ENCODE measurements around the gene GLB1L2.

Gene GLB1L2

DNA sequence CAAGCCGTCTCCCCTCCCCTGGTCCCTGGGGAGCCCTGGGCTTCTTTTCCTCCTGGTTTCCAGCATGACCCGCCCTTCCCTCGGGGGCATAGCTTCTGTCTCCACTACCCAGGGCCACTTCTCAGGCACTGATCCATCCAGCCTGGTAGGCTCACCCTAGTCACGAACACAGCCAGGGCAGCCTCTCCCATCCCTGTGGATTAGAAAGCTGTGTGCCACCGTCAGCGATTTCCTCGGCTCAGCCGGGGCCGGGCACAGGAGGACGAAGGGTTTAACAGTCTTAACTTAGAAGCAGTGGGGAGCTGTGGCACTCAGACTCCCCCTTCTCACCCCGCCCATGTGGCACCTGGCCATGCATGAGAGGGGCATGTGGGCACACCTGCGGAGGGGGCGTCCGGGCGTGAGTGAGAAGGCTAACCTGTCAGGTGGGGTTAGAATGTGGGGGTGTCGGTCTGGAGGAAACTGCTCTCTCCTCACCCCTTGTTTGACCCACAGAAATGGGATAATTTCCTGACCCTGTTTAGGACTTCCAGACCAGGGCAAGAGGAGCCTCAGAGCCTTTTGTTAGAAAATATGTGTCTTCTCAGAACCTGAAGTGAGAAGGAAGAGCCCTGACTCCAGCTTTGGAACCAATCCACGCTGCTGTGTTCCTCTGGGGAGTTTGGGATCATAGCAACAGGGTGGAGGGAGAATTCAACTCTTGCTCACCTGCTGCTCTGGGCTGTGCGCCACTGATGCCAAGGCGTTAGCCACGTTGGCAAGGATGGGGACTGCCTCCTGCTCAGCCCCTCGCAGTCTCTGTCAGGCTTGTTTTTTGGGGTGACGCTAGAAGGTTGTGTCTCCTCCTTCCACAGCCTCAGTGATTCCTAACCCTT is 14.6 kb downstream of the GLB1L2 start:
- no peak for DNase-seq (ENCODE audit: extremely low read depth in 1 of 2, low read depth in 1 of 2)

DNA sequence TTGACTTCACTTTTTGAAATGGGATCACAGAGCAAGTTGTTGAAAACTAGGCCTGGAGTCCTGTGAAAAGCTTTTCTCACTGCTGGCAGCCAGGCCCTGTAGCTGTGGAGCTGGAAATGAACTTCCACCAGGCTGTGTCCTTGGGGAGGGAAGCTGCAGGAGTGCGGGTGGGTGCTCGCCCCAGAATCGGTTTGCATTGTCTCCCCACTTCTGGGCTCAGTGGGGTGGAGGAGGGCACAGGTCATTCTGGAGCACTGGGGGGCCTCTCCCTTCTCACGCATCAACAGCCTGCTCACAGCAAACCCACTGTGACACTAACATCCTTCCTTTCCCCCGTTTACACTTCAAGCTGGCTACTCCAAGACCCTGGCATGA is 15.2 kb downstream of the GLB1L2 start:
- DNase-seq (ENCODE audit: extremely low read depth in 1 of 2, low read depth in 1 of 2), result no peak

DNA sequence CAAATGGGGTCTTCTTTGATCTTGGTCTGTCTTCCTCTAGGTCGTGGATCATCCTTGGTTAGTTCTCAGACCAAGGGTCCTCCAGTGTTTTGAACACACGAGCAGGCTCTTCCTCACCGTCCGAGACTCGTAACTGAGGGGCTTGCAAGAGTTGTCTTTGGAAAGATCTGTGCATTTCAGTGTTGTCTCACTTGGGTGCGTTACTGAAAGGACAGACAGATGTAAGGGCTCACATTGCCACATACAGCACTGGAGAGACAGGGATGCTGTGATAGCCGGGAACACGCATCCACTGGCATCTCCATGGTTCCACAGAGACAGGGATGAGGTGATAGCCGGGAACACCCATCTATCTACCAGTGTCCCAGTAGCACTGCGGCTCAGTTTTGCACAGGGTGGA is 15.7 kb downstream of the GLB1L2 start:
- DNase-seq (ENCODE audit: extremely low read depth in 1 of 2, low read depth in 1 of 2), result no peak

DNA sequence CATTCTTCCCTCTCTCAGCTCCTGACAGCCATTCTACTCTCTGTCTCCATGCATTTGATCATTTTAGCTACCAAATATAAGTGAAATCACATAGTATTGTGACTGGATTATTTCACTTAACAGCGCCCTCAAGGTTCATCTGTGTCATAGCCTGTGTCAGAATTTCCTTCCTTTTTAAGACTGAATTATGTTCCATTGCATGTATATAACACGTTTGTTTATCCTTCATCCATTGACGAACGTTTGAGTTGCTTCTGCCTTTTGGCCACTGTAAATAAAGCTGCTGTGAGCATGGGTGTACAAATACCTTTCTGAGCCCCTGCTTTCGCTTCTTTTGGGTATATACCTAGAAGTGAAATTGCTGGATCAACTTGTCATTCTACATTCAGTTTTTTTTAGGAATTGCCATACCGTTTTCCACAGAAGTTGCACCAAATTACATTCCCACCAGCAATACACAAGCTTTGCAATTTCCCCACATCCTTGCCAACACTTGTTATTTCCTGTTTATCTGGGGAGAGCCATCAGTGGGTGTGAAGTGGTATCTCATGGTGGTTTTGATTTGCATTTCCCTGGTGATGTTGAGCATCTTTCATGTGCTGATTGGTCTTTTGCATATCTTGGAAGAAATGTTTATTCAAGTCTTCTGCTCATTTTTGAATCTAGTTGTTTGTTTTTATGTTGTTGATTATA is 17.5 kb downstream of the GLB1L2 start:
- DNase-seq (ENCODE audit: extremely low read depth in 1 of 2, low read depth in 1 of 2), result no peak

- DNase-seq (ENCODE audit: extremely low read depth in 1 of 2, low read depth in 1 of 2), result no peak
These were observed 18.1 kb downstream of the GLB1L2 start for GRCh38 chr11:134349802-134350355.

DNA sequence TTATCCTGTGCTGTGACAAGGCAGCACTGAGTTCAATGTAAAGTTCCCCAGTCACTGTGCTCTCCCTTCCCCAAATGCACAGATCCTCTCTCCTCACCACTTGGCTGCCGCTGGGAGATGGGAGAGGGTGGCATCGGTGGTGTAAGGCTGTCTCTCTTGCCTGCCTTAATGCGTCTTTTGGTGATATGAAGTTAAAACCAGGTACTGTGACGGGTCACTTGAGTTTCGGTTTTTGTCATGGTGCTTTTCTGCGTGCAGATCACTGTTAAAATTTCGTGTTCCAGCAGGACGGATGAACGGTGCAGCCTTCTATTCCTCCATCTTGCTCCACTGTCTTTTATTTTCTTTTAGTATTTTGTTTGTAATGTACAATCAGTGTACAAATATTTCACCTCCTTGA is 18.6 kb downstream of the GLB1L2 start:
- DNase-seq (ENCODE audit: extremely low read depth in 1 of 2, low read depth in 1 of 2), result no peak

GRCh38 chr11:134352111-134352510 is 20.3 kb downstream of the GLB1L2 start:
- DNase-seq (ENCODE audit: extremely low read depth in 1 of 2, low read depth in 1 of 2), result no peak

- no peak for DNase-seq (ENCODE audit: extremely low read depth in 1 of 2, low read depth in 1 of 2)
These were observed 23.3 kb downstream of the GLB1L2 start for GRCh38 chr11:134355136-134355535.

- no peak for DNase-seq (ENCODE audit: extremely low read depth in 1 of 2, low read depth in 1 of 2)
These were observed 23.9 kb downstream of the GLB1L2 start for GRCh38 chr11:134355656-134356055.

DNA sequence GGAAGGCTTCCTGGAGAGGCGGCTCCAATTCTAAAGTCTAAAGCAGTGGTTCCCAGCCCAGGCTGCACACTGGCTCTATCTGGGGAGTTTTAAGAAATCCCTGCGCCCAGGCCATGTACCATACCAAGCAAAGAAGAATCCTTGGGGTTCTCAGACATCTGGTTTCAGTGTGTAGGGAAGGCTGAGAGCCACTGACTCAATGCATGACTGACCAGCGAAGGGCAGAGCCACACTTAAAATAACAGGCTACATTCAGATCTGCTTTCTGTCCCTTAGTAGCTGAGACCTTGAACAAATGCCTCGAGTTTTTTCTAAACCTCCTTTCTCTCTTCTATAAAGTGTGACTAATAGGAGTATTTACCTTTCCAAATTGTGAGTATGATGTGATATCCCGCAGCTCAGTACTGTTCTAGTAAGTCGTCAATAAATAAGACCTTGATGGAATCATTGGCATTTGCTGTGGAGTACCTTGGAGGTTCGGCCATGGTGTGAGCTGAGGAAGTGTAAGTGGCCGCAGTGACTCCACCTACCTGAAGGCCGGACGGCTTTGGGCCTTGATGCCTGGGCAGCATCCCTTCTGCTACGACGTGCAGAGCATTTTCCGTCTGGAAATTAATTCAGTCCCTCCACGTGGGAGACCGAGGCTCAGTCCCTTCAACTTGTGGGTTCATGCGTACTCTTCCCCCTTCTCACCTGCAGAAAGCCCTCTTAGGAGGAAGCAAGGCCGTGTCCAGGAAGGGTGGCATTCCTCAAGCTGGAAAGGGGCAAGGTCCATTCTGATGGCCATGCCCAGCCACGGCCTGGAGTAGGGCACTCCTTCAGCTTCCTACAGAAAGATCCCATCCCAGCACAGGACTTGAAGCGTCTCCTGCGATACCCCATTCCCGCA is 25.1 kb downstream of the GLB1L2 start:
- DNase-seq (ENCODE audit: extremely low read depth in 1 of 2, low read depth in 1 of 2), result no peak

DNA sequence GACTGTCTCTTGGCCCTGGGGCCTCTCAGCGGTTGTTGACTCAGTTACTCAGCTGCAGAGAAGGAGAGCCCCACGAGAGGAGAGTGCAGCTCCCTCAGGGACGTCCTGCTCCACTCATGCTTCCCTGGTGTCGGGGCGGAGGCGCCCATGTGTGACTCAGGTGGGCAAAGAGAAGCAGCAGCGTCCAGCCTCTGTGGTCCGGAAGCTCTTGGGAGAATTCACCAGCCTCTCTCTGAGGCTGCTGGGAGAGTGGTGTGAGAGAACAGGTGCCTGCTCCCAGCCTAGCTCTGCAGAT is 25.7 kb downstream of the GLB1L2 start:
- DNase-seq (ENCODE audit: extremely low read depth in 1 of 2, low read depth in 1 of 2), result no peak

GRCh38 chr11:134358165-134358855 is 26.5 kb downstream of the GLB1L2 start:
- no peak for DNase-seq (ENCODE audit: extremely low read depth in 1 of 2, low read depth in 1 of 2)

DNA sequence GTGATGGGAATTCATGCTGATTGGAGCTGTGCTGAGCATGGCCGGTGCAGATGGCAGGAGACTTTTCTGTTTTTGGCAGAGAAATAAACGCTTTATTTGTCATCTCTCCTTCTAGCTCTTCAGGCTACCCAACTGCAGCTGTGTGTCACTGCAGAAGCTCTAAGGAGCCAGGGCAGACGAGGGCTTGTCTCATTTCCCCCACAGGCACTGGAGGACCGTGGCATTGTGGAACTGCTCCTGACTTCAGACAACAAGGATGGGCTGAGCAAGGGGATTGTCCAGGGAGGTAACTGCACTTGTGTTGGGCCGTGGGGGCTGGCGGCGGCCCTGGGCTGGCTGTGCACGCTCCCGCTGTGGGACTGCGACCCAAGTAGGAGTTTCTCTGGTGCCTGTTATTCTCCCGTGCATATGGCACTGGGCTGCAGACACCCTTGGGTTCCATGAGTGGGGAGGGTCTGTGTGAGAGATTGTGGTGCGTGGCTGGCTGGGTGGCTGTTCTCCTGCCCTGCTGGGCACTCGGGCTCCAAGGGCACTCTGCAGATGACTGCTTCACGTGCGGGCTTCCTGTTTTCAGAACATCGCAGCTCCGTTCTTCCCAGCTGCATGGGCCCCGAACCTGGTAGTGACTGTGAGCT is 27.2 kb downstream of the GLB1L2 start:
- no peak for DNase-seq (ENCODE audit: extremely low read depth in 1 of 2, low read depth in 1 of 2)

DNA sequence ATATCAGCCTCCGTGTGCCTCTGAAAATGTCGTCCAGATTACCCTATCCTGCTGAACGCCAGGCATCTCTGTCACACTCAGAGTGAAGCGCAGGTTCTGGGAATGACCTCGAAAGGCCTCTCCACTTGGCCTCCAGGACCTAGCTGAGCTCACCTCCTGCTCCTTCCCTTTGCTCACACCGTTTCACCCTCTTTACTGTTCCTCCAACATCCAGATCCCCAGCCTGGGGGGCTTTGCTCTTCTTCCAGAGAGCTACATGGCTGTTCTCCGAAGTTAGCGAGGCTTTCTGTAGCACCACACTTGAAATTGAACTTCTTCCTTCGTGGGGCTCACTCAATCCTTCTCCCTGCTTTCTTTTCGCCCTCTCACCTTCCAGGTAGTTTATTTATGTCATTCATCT is 27.9 kb downstream of the GLB1L2 start:
- no peak for DNase-seq (ENCODE audit: extremely low read depth in 1 of 2, low read depth in 1 of 2)

DNA sequence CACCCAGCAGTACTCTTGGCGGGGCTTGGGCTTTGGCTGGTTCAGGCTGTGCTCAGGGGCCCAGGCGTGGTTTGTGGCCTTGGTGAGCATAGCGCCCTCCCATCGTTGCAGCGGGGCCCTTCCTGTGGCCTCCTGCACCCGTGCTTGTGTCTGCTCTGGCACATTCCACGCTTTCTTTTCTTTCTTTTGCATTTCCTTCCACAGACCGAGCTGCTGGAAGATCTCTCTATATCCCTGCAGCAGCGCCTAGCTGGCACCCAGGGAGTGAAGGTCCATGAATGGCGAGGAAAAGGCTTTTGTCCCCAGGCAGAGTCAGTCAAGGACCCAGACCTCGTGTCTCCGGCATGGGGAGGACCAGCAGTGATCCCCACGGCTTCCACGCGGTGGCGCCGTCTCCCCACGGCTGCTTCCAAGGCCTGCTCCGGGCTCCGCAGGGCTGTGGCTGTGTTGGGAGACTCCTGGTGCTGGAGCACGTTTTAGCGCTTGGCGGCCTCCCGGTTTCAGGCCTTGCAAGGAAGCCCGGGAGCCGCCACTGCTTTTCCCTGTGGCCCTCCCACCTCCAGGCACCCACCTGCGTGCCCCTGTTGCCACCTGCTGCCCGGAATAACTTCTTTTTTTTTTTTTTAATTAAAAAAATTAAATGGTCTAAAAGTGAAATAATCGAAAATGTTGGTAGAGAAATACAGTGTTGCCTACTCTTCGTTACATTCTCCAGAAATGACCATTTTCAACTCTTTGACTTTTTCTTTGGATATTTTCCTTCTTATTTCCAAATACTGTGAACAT is 28.5 kb downstream of the GLB1L2 start:
- DNase-seq (ENCODE audit: extremely low read depth in 1 of 2, low read depth in 1 of 2), result peak; percentile 22 to 55

DNA sequence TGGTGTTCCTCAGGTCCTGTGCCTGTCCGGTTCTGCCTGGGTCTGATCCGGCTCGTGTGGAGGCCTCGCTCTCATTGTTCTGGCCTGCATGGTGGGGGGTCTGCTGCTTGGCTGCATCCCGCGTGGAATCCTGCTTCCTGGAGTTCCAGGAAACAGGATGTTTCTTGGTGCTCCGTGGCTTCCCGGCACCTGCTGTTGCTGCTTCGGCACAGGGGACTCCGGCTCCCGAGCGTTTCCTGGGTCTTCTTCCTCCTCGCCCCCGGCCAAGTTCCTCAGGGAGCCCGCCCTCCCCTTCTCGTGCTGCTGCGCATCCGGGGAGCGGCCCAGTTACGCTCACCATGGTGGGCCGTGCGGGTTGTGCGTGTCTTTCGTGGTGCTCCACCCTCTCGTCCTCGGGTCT is 29.9 kb downstream of the GLB1L2 start:
- no peak for DNase-seq (ENCODE audit: extremely low read depth in 1 of 2, low read depth in 1 of 2)

- DNase-seq (ENCODE audit: extremely low read depth in 1 of 2, low read depth in 1 of 2), result no peak
These were observed 30.6 kb downstream of the GLB1L2 start for GRCh38 chr11:134362192-134362901.

GRCh38 chr11:134363161-134363560 is 31.4 kb downstream of the GLB1L2 start:
- no peak for DNase-seq (ENCODE audit: extremely low read depth in 1 of 2, low read depth in 1 of 2)

- DNase-seq (ENCODE audit: extremely low read depth in 1 of 2, low read depth in 1 of 2), result no peak
These were observed 31.8 kb downstream of the GLB1L2 start for GRCh38 chr11:134363592-134363991.
